Measurements from ENCODE around the gene AMBRA1. TPM values are rescaled to one million over a fixed set of nuclear protein-coding genes. Genes with fewer than 3 reads are reported as not detected.

The AMBRA1 gene
- total RNA-seq, 1 donor from 2014 or later = 29.4 TPM

DNA sequence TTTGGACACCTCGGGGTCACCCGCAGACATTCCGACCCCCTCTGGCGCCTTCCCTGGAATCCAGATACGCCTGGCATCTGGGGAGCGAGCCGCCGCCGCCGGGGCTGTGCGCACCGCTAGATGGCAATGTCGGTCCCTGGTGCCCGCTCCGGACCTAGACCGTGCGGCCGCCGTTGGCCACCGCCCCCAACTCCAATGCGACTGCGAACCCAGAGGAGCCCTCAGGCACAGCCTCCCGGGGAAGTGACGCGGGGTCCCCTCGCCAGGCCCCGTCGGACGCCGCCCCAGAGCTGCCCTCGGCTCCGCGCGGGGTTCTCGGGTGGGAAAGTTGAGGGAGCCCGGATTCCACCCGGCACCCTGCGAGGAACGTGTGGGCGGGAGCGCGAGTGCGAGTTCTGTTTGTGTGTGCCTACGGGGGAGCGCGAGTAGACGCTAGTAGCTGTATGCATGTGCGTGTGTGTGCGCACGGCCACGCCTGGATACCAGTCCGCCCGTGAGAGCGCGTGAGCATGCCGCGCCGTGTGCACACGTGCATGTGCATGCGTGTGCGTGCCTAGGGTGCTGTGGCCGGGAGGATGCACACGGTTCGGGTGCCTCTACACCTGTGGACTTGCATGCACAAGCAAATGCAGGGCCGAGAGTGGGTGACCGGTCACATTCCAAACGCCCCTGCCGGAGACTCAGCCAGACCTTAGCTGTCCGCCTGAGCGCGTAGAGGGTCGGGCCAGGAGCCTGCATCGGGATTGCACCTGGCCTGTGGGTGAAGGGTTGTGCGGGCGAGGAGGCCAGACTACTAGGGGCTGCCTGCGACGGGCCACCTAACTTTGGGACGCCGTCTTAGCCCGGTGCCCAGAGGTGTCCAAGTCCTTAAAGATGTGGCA is 204.1 kb downstream of the AMBRA1 start:
- Mint-ChIP-seq H3K36me3 (ENCODE audit: low read depth, unreplicated experiment) (peaks cover 3% of the 10 kb centered on the region), H3K27ac (ENCODE audit: unreplicated experiment) (no peak overlapping the region), H3K27me3 (ENCODE audit: low read depth, unreplicated experiment) (peaks cover 34% of the 10 kb centered on the region), H3K4me3 (ENCODE audit: unreplicated experiment) (peak overlapping the region; percentile 73), H3K4me1 (ENCODE audit: low read depth, unreplicated experiment) (no peaks in the 10 kb centered on the region), H3K9me3 (ENCODE audit: unreplicated experiment) (no peaks in the 10 kb centered on the region)
- Histone ChIP-seq H3K9me3 (ENCODE audit: insufficient read depth, low read depth, low read length) (no peaks in the 10 kb centered on the region), H3K4me3 (ENCODE audit: insufficient read depth, low read depth, low read length) (peak overlapping the region; percentile 57), H3K27me3 (ENCODE audit: insufficient read depth, low read length) (peaks cover 27% of the 10 kb centered on the region), H3K79me2 (ENCODE audit: insufficient read depth, low read length) (no peaks in the 10 kb centered on the region), H4K20me1 (ENCODE audit: insufficient read depth, low read length) (peaks cover 36% of the 10 kb centered on the region), H3K9ac (ENCODE audit: low read length) (no peak overlapping the region), H2AFZ (ENCODE audit: low read depth, low read length) (peak overlapping the region; percentile 54), H3K27ac (ENCODE audit: low read depth, low read length) (no peak overlapping the region), H3K4me1 (ENCODE audit: insufficient read depth, low read length) (peaks cover 16% of the 10 kb centered on the region), H3K36me3 (ENCODE audit: insufficient read depth, low read length) (no peaks in the 10 kb centered on the region), H3K4me2 (ENCODE audit: low read length) (peak overlapping the region; percentile 91)
- FAIRE-seq (no peak), DNase-seq (ENCODE audit: low read depth) (no peak)
- TF ChIP-seq EZH2 (IDR thresholded peaks at IDR 0.05; ENCODE audit: insufficient read depth, low read length) = peak; percentile 57
- TF ChIP-seq, protein P1, sequence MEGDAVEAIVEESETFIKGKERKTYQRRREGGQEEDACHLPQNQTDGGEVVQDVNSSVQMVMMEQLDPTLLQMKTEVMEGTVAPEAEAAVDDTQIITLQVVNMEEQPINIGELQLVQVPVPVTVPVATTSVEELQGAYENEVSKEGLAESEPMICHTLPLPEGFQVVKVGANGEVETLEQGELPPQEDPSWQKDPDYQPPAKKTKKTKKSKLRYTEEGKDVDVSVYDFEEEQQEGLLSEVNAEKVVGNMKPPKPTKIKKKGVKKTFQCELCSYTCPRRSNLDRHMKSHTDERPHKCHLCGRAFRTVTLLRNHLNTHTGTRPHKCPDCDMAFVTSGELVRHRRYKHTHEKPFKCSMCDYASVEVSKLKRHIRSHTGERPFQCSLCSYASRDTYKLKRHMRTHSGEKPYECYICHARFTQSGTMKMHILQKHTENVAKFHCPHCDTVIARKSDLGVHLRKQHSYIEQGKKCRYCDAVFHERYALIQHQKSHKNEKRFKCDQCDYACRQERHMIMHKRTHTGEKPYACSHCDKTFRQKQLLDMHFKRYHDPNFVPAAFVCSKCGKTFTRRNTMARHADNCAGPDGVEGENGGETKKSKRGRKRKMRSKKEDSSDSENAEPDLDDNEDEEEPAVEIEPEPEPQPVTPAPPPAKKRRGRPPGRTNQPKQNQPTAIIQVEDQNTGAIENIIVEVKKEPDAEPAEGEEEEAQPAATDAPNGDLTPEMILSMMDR (IDR thresholded peaks at IDR 0.05; ENCODE audit: insufficient read depth, low read depth, low read length) = peak; percentile 38

DNA sequence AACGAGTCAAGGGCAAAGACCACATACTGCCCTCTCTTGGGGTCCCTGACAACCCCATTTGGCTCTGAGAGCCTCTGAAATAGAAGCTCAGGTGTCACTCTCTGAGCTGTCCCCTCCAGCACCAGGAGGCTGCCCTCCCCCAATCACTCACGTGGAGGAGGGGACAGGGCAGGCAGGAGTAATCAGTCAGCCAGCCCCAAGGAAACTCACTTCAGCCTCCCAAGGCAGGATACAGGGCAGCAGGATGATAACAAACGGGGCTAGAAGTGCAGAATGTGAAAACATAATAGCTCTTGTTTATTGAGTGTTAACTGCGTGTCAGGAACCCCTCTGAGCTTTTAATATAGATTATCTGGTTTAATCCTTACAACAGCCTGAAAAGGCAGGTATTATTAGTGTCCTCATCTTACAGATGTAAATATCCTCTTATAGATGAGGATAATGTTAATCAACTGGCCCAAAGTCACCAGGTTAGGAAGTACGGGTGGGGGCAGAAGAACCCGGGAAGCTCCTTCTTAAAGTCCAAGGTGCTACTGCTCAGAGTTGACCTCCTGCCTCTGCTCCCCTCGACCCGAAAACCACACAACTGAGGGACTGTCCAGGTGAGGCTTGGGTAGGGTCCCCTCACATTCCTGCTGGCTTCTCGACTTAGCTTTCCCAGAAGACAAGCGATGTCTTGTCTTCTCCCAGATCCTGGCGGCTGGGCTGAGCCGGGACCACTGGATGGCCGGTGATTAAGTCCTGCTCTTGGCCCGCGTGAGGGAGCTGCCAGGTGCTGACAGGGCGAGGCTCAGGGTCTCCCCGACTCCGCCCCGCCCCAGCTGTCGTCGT is 205.0 kb downstream of the AMBRA1 start:
- TF ChIP-seq EZH2 (IDR thresholded peaks at IDR 0.05; ENCODE audit: insufficient read depth, low read length) = peak; percentile 28
- TF ChIP-seq, protein P1 (IDR thresholded peaks at IDR 0.05; ENCODE audit: insufficient read depth, low read depth, low read length) = no peak
- Mint-ChIP-seq H3K4me1 (ENCODE audit: low read depth, unreplicated experiment) (no peaks in the 10 kb centered on the region), H3K27me3 (ENCODE audit: low read depth, unreplicated experiment) (peaks cover 34% of the 10 kb centered on the region), H3K4me3 (ENCODE audit: unreplicated experiment) (peak overlapping the region; percentile 34), H3K27ac (ENCODE audit: unreplicated experiment) (no peak overlapping the region), H3K9me3 (ENCODE audit: unreplicated experiment) (no peaks in the 10 kb centered on the region), H3K36me3 (ENCODE audit: low read depth, unreplicated experiment) (no peaks in the 10 kb centered on the region)
- H3K27me3 ChIP-seq (ENCODE audit: insufficient read depth, low read length) = peaks cover 27% of the 10 kb centered on the region
- H3K9ac ChIP-seq (ENCODE audit: low read length) = no peak overlapping the region
- FAIRE-seq (no peak), DNase-seq (ENCODE audit: low read depth) (no peak)
- peak overlapping the region; percentile 91 for H3K4me2 ChIP-seq (ENCODE audit: low read length)
- no peak overlapping the region for H3K27ac ChIP-seq (ENCODE audit: low read depth, low read length)
- peaks cover 16% of the 10 kb centered on the region for H3K4me1 ChIP-seq (ENCODE audit: insufficient read depth, low read length)
- no peaks in the 10 kb centered on the region for H3K36me3 ChIP-seq (ENCODE audit: insufficient read depth, low read length)
- H3K79me2 ChIP-seq (ENCODE audit: insufficient read depth, low read length) = no peaks in the 10 kb centered on the region
- no peaks in the 10 kb centered on the region for H3K9me3 ChIP-seq (ENCODE audit: insufficient read depth, low read depth, low read length)
- H2AFZ ChIP-seq (ENCODE audit: low read depth, low read length) = peak overlapping the region; percentile 54
- H4K20me1 ChIP-seq (ENCODE audit: insufficient read depth, low read length) = peaks cover 32% of the 10 kb centered on the region
- peak overlapping the region; percentile 57 for H3K4me3 ChIP-seq (ENCODE audit: insufficient read depth, low read depth, low read length)
